GM12892 (cell line): ENCODE measurements around the gene PLXNC1.

Experiments
- POLR2A ChIP-seq: IDR thresholded peaks from 2 replicates; pipeline ENCODE4 v1.6.1; 2011; ENCODE audit warnings: low read depth, low read length, control low read depth
- POLR2AphosphoS5 ChIP-seq: IDR thresholded peaks from 2 replicates; pipeline ENCODE4 v1.6.1; 2011; ENCODE audit warnings: low read depth, low read length, control low read depth

DNA sequence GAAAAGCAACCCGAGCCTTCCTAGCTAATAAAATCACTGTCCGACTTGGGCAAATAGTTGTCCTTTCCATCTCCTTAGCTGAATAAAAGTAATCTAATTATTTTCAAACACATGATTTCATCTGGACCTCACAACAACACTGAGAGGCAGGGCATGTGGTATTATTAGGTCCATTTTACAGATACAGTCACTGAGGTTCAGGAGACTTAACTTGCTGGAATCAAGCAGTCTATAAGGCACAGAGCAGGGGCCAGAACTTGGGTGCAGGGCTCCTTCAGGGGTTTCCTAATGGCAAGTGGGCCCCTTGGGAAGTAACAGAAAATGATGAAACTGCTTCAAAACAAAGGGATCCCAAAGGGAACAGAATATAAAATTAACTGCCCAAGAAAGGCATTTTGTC is 15.5 kb downstream of the PLXNC1 start:
- TF ChIP-seq POLR2A = no peak
- TF ChIP-seq POLR2AphosphoS5 = no peak
